B cell (primary cell): ENCODE results near the gene ESR2. TPM values are rescaled to one million over a fixed set of nuclear protein-coding genes. Genes with fewer than 3 reads are reported as not detected.

Experiments used
- ATAC-seq: fragments of 200-7000 bp; cut with Tn5 transposase; one replicate; pipeline ENCODE4 v1.10.0; 2021; ENCODE audit warnings: low read depth, mild to moderate bottlenecking, moderate number of reproducible peaks, moderate library complexity
- CTCF ChIA-PET: fragments of 350-600 bp; sonication (Branson Sonifier 250); formaldehyde crosslinking; loops from one replicate; lab custom pipeline; 2021; ENCODE audit warnings: antibody characterized with exemption, inconsistent platforms; lab: Charles Lee
- POLR2A ChIA-PET: fragments of 350-600 bp; sonication (Branson Sonifier 250); formaldehyde crosslinking; loops from one replicate; lab custom pipeline; 2021; ENCODE audit warnings: antibody characterized with exemption; lab: Charles Lee
- DNase-seq: peaks from one replicate; pipeline ENCODE4 v3.0.0; 2013
- H2AFZ ChIP-seq: 2 replicates; pipeline ENCODE4 v1.6.1; 2012; ENCODE audit warnings: mild to moderate bottlenecking, low read depth, low read length; ENCODE audit not compliant: insufficient read depth, poor library complexity, severe bottlenecking
- H3K27ac ChIP-seq, 2 donors: 1 replicate in 1 of 2; 2 replicates in 1 of 2; pipeline ENCODE4 v1.5.1; 2012 to 2013; ENCODE audit warnings: low read length in 2 of 2, mild to moderate bottlenecking in 2 of 2, moderate library complexity in 1 of 2
- H3K27me3 ChIP-seq, 4 experiments: fragments of 200-600 bp in 1 of 4; sonication (generic) in 1 of 4; replicated peaks in 1 of 4; 1 replicate in 2 of 4; 2 replicates in 2 of 4; pipeline versions ENCODE4 v1.6.1 to v1.7.0; 2013 to 2016; ENCODE audit warnings: low read length in 3 of 4, mild to moderate bottlenecking in 2 of 4, mixed read lengths in 1 of 4, moderate library complexity in 1 of 4; ENCODE audit not compliant: insufficient read depth in 4 of 4, control insufficient read depth in 3 of 4; ENCODE audit errors: control extremely low read depth in 1 of 4
- H3K36me3 ChIP-seq, 2 experiments: replicated peaks in 1 of 2; 1 replicate in 1 of 2; 2 replicates in 1 of 2; pipeline versions ENCODE4 v1.6.1 to v1.7.1; 2013; ENCODE audit warnings: low read length in 1 of 2; ENCODE audit not compliant: insufficient read depth in 2 of 2, control insufficient read depth in 1 of 2; ENCODE audit errors: control extremely low read depth in 1 of 2, extremely low read depth in 1 of 2
- H3K4me1 ChIP-seq, 2 donors: fragments of 200-600 bp in 1 of 2; sonication (generic) in 1 of 2; 1 replicate in 1 of 2; 2 replicates in 1 of 2; pipeline versions ENCODE4 v1.5.1 to v1.6.1; 2013 to 2017; ENCODE audit warnings: low read length in 2 of 2; ENCODE audit not compliant: control insufficient read depth in 2 of 2, insufficient read depth in 2 of 2
- H3K4me2 ChIP-seq: replicated peaks from 2 replicates; pipeline ENCODE3; 2012; ENCODE audit warnings: mild to moderate bottlenecking, low read depth, low read length; ENCODE audit not compliant: poor library complexity, severe bottlenecking
- H3K4me3 ChIP-seq, 5 experiments: fragments of 200-600 bp in 1 of 5; sonication (generic) in 1 of 5; 1 replicate in 3 of 5; 2 replicates in 2 of 5; pipeline versions ENCODE4 v1.5.1 to v1.7.0; 2011 to 2016; ENCODE audit warnings: low read length in 4 of 5, mild to moderate bottlenecking in 4 of 5, low read depth in 2 of 5, control low read depth in 1 of 5, moderate library complexity in 1 of 5; ENCODE audit not compliant: insufficient read depth in 1 of 5; ENCODE audit errors: control extremely low read depth in 1 of 5, extremely low read depth in 1 of 5
- H3K79me2 ChIP-seq: fragments of 200-600 bp; sonication (generic); one replicate; pipeline ENCODE4 v1.6.0; 2016; ENCODE audit warnings: low read length; ENCODE audit not compliant: control insufficient read depth, insufficient read depth
- H3K9ac ChIP-seq: fragments of 200-600 bp; sonication (generic); 2 replicates; pipeline ENCODE4 v1.6.1; 2017; ENCODE audit warnings: mild to moderate bottlenecking, low read length, moderate library complexity
- H3K9me3 ChIP-seq, 3 donors: one replicate each; pipeline versions ENCODE4 v1.6.1 to v1.7.1; 2013; ENCODE audit warnings: low read length in 2 of 3; ENCODE audit not compliant: control insufficient read depth in 2 of 3, insufficient read depth in 1 of 3; ENCODE audit errors: control extremely low read depth in 1 of 3
- H4K20me1 ChIP-seq: 2 replicates; pipeline ENCODE4 v1.6.0; 2012; ENCODE audit warnings: mild to moderate bottlenecking, low read length; ENCODE audit not compliant: insufficient read depth, control insufficient read depth, poor library complexity, severe bottlenecking
- H3K27ac Mint-ChIP-seq: one replicate; pipeline ENCODE4 v1.8.0; 2021; ENCODE audit warnings: mixed read lengths
- H3K27me3 Mint-ChIP-seq: one replicate; pipeline ENCODE4 v1.8.0; 2021; ENCODE audit warnings: mixed read lengths
- H3K4me1 Mint-ChIP-seq: one replicate; pipeline ENCODE4 v1.8.0; 2021; ENCODE audit warnings: mixed read lengths
- H3K4me3 Mint-ChIP-seq: one replicate; pipeline ENCODE4 v1.8.0; 2021; ENCODE audit warnings: mixed read lengths
- H3K9me3 Mint-ChIP-seq: one replicate; pipeline ENCODE4 v1.8.0; 2022; ENCODE audit warnings: mixed read lengths; ENCODE audit not compliant: insufficient read depth
- CTCF ChIP-seq: fragments of 200-600 bp; IDR thresholded peaks from one replicate; pipeline ENCODE4 v1.8.0; 2022; ENCODE audit warnings: antibody characterized with exemption, mild to moderate bottlenecking
- EZH2 ChIP-seq: IDR thresholded peaks from 2 replicates; pipeline ENCODE4 v1.6.1; 2012; ENCODE audit warnings: borderline replicate concordance, low read depth, mild to moderate bottlenecking, moderate library complexity, low read length; ENCODE audit not compliant: insufficient read depth, poor library complexity, severe bottlenecking
- WGBS: methylation state at CpG from one replicate; pipeline ENCODE4 v1.1.5; 2013; ENCODE audit warnings: missing lambda C conversion rate; ENCODE audit not compliant: insufficient coverage; 5-methylcytosine and 5-hydroxymethylcytosine counted together
- intact Hi-C: fragments of 100-400 bp; cut with micrococcal nuclease; formaldehyde crosslinking; loops from one replicate; pipeline ENCODE4 v1.10.0; 2022
- polyA plus RNA-seq: library from polyadenylated mRNA; depleted of rRNA; stranded (reverse); fragments of >200 nt; gene quantifications from 2 replicates; pipeline ENCODE4 v1.2.3, GENCODE V29; 2012
- total RNA-seq, 2 donors: library from RNA; stranded (reverse); fragments of 120-200 nt in 1 of 2; gene quantifications; 1 replicate in 1 of 2; 2 replicates in 1 of 2; pipeline versions ENCODE4 v1.2.3 to v1.2.4, GENCODE V29; 2013 to 2022

Gene ESR2
- total and polyA plus RNA-seq, 2 donors (not counting 1 experiment from before 2014, with no cell fraction given) = 5.4 to 87.8 TPM

GRCh38 chr14:64190974-64191502 lies 103.1 kb downstream of the ESR2 start:
- Histone ChIP-seq H3K4me1 (peaks cover 23 to 25% of the 10 kb centered on the region in 2 donors), H2AFZ (no peak overlapping the region), H3K27me3 (no peaks in the 10 kb centered on the region), H4K20me1 (no peaks in the 10 kb centered on the region), H3K9ac (no peak overlapping the region), H3K36me3 (peaks cover 0 to 15% of the 10 kb centered on the region in 2 experiments), H3K79me2 (no peaks in the 10 kb centered on the region), H3K27ac (no peak overlapping the region), H3K4me3 (no peak overlapping the region), H3K4me2 (no peak overlapping the region), H3K9me3 (no peaks in the 10 kb centered on the region)
- no peaks in the 10 kb centered on the region for H3K27me3 Mint-ChIP-seq
- H3K27ac Mint-ChIP-seq = peak overlapping the region; percentile 65
- intact Hi-C loops = no loop called here
- POLR2A ChIA-PET = no interaction called here
- DNase-seq (no peak), ATAC-seq (no peak)
- peaks cover 28% of the 10 kb centered on the region for H3K4me1 Mint-ChIP-seq
- CTCF ChIA-PET = interaction anchor here (1.0 to 1.5 kb wide), 4 partner anchors 11 to 45 kb away, joined by 3 to 5 read pairs (median 4); no protein-coding TSS in a partner anchor
- no peaks in the 10 kb centered on the region for H3K9me3 Mint-ChIP-seq
- 100% methylated on average over 2 of the region's 3 CpGs for WGBS
- H3K4me3 Mint-ChIP-seq = no peak overlapping the region
- no peak for TF ChIP-seq EZH2
- no peak for TF ChIP-seq CTCF

GRCh38 chr14:64187331-64187730 lies 106.8 kb downstream of the ESR2 start:
- intact Hi-C loops = no loop called here
- POLR2A ChIA-PET = no interaction called here
- Histone ChIP-seq H3K4me3 (no peak overlapping the region), H3K9me3 (peaks cover 0 to 3% (median 0%) of the 10 kb centered on the region in 3 donors), H3K4me1 (no peaks in the 10 kb centered on the region), H3K27me3 (no peaks in the 10 kb centered on the region), H3K79me2 (no peaks in the 10 kb centered on the region), H3K36me3 (peaks cover 0 to 16% of the 10 kb centered on the region in 2 experiments), H2AFZ (no peak overlapping the region), H4K20me1 (no peaks in the 10 kb centered on the region), H3K27ac (no peak overlapping the region), H3K4me2 (no peak overlapping the region), H3K9ac (no peak overlapping the region)
- no peak for ATAC-seq
- Mint-ChIP-seq H3K27ac (no peak overlapping the region), H3K9me3 (no peaks in the 10 kb centered on the region), H3K27me3 (no peaks in the 10 kb centered on the region), H3K4me3 (no peak overlapping the region), H3K4me1 (peaks cover 3% of the 10 kb centered on the region)
- DNase-seq = no peak
- TF ChIP-seq EZH2 (no peak), CTCF (no peak)
- 100% methylated on average over 1 of the region's 3 CpGs for WGBS
- CTCF ChIA-PET = interaction anchor here (1.3 kb wide), 1 partner anchor 48 kb away, joined by 3 read pairs; no protein-coding TSS in a partner anchor
